GM12878 (cell line): Measurements from ENCODE around the gene FAM184B. TPM values are rescaled to one million over a fixed set of nuclear protein-coding genes. Genes with fewer than 3 reads are reported as not detected.

Experiments
- ATAC-seq: fragments of 200-7000 bp; cut with Tn5 transposase; 3 replicates; pipeline ENCODE4 v1.9.1; 2020; ENCODE audit warnings: mild to moderate bottlenecking, moderate library complexity
- BruUV-seq: library from RNA; stranded (reverse); fragments of 400-500 nt; replicated peaks from 2 replicates; lab custom pipeline; 2021; lab: Mats Ljungman, UMichigan
- CTCF ChIA-PET: fragments of 300-600 bp; sonication (Branson Sonifier 250); formaldehyde crosslinking; extraction: SDS; loops from one replicate; lab custom pipeline; 2021; ENCODE audit warnings: inconsistent platforms; lab: Yijun Ruan, JAX
- POLR2A ChIA-PET: fragments of 350-600 bp; formaldehyde crosslinking; extraction: SDS; loops from one replicate; lab custom pipeline; 2021; ENCODE audit warnings: inconsistent platforms; lab: Charles Lee
- RAD21 ChIA-PET: fragments of 300-600 bp; sonication (Branson Sonifier 250); formaldehyde crosslinking; loops from one replicate; lab custom pipeline; 2023; ENCODE audit warnings: antibody characterized with exemption; ENCODE audit not compliant: unreplicated experiment; lab: Charles Lee
- SMC1A ChIA-PET: fragments of 300-600 bp; sonication (Branson Sonifier 250); formaldehyde crosslinking; loops from one replicate; lab custom pipeline; 2023; ENCODE audit not compliant: unreplicated experiment, uncharacterized antibody; lab: Charles Lee
- DNase-seq: peaks from one replicate; pipeline ENCODE4 v3.0.0-alpha.2; 2011; ENCODE audit warnings: low read depth, low spot score
- FAIRE-seq: peaks from 3 replicates; lab custom pipeline; 2011; peaks lifted over from hg19 to GRCh38; lab: Jason Lieb, UNC
- H2AFZ ChIP-seq: 2 replicates; pipeline ENCODE4 v1.6.0; 2011; ENCODE audit warnings: low read depth, low read length, control low read depth; ENCODE audit not compliant: control insufficient read depth
- H3K27ac ChIP-seq: 2 replicates; pipeline ENCODE4 v1.5.1; 2011; ENCODE audit warnings: control low read depth; ENCODE audit not compliant: control insufficient read depth, insufficient read depth
- H3K27me3 ChIP-seq, 2 experiments: replicated peaks in 1 of 2; 2 replicates each; pipeline versions ENCODE4 v1.6.0 to v1.6.1; 2011; ENCODE audit warnings: low read length in 1 of 2; ENCODE audit not compliant: control insufficient read depth in 2 of 2, insufficient read depth in 2 of 2
- H3K36me3 ChIP-seq, 2 experiments: 2 replicates each; pipeline ENCODE4 v1.5.1; 2011; ENCODE audit warnings: low read length in 1 of 2; ENCODE audit not compliant: control insufficient read depth in 2 of 2, insufficient read depth in 2 of 2
- H3K4me1 ChIP-seq: 2 replicates; pipeline ENCODE4 v1.6.1; 2011; ENCODE audit warnings: mild to moderate bottlenecking, low read length, moderate library complexity, mixed read lengths; ENCODE audit not compliant: control insufficient read depth, insufficient read depth
- H3K4me2 ChIP-seq: 2 replicates; pipeline ENCODE4 v1.6.0; 2011; ENCODE audit warnings: control low read depth; ENCODE audit not compliant: control insufficient read depth, insufficient read depth
- H3K4me3 ChIP-seq: fragments of 200-600 bp; sonication (generic); 2 replicates; pipeline ENCODE4 v1.5.1; 2016
- H3K79me2 ChIP-seq: 2 replicates; pipeline ENCODE4 v1.6.0; 2011; ENCODE audit warnings: low read length; ENCODE audit not compliant: control insufficient read depth, insufficient read depth
- H3K9ac ChIP-seq: 2 replicates; pipeline ENCODE4 v1.8.0; 2011; ENCODE audit warnings: low read length, control low read depth, mixed read lengths; ENCODE audit not compliant: control insufficient read depth, insufficient read depth
- H3K9me3 ChIP-seq: replicated peaks from 3 replicates; pipeline ENCODE4 v1.5.1; 2011; ENCODE audit warnings: mild to moderate bottlenecking, low read length; ENCODE audit not compliant: control insufficient read depth, insufficient read depth
- H4K20me1 ChIP-seq: 2 replicates; pipeline ENCODE4 v1.6.0; 2011; ENCODE audit not compliant: control insufficient read depth, insufficient read depth
- ASH2L ChIP-seq: fragments of 300-600, 200-600 bp; sonication (generic); IDR thresholded peaks from 2 replicates; pipeline ENCODE4 v1.6.1; 2017; ENCODE audit warnings: low read depth, mild to moderate bottlenecking, borderline replicate concordance
- ATF2 ChIP-seq: IDR thresholded peaks from 2 replicates; pipeline ENCODE4 v1.6.1; 2012; ENCODE audit warnings: low read length, inconsistent platforms
- BCLAF1 ChIP-seq: fragments of 450-650 bp; IDR thresholded peaks from 2 replicates; pipeline ENCODE4 v1.6.1; 2017; ENCODE audit warnings: antibody characterized with exemption, mild to moderate bottlenecking, moderate library complexity
- EZH2 ChIP-seq: IDR thresholded peaks from 2 replicates; pipeline ENCODE4 v1.6.1; 2012; ENCODE audit warnings: low read depth, mild to moderate bottlenecking, control low read depth, inconsistent platforms, low read length, borderline replicate concordance; ENCODE audit not compliant: control insufficient read depth
- FOS ChIP-seq: IDR thresholded peaks from 3 replicates; pipeline ENCODE4 v1.6.1; 2011; ENCODE audit warnings: borderline replicate concordance; ENCODE audit not compliant: insufficient read length; ENCODE audit errors: extremely low read depth
- HDAC2 ChIP-seq: fragments of 200-600 bp; sonication (generic); IDR thresholded peaks from 2 replicates; pipeline ENCODE4 v1.6.1; 2017
- HSF1 ChIP-seq: fragments of 150-350 bp; IDR thresholded peaks from 2 replicates; pipeline ENCODE4 v1.6.1; 2014; ENCODE audit warnings: mild to moderate bottlenecking, low read depth, low read length
- IKZF2 ChIP-seq, 2 experiments: fragments of 450-650 bp; IDR thresholded peaks; 2 replicates each; pipeline ENCODE4 v1.6.1; 2017; ENCODE audit warnings: mild to moderate bottlenecking in 2 of 2, moderate library complexity in 2 of 2
- IRF5 ChIP-seq: fragments of 450-650 bp; IDR thresholded peaks from 2 replicates; pipeline ENCODE4 v1.6.1; 2017; ENCODE audit warnings: borderline replicate concordance
- KLF5 ChIP-seq: fragments of 450-650 bp; IDR thresholded peaks from 2 replicates; pipeline ENCODE4 v1.6.1; 2014; ENCODE audit warnings: mild to moderate bottlenecking; ENCODE audit not compliant: partially characterized antibody
- NBN ChIP-seq: fragments of 450-650 bp; IDR thresholded peaks from 2 replicates; pipeline ENCODE4 v1.6.1; 2016
- POLR2A ChIP-seq: IDR thresholded peaks from 2 replicates; pipeline ENCODE4 v1.6.1; 2011; ENCODE audit warnings: low read depth, mild to moderate bottlenecking, low read length
- SRF ChIP-seq, 2 experiments: IDR thresholded peaks; 2 replicates each; pipeline ENCODE4 v1.6.1; 2011; ENCODE audit warnings: low read depth in 2 of 2, low read length in 2 of 2, mild to moderate bottlenecking in 1 of 2, moderate library complexity in 1 of 2
- TCF3 ChIP-seq: IDR thresholded peaks from 2 replicates; pipeline ENCODE4 v1.6.1; 2012; ENCODE audit warnings: low read depth, mild to moderate bottlenecking, low read length, borderline replicate concordance; ENCODE audit not compliant: insufficient read depth
- USF2 ChIP-seq: IDR thresholded peaks from 2 replicates; pipeline ENCODE4 v1.6.1; 2011; ENCODE audit warnings: low read depth, low read length, improper control_type of control experiment, borderline replicate concordance
- ZBED1 ChIP-seq: IDR thresholded peaks from 2 replicates; pipeline ENCODE4 v1.6.1; 2016; ENCODE audit warnings: borderline replicate concordance
- ZNF384 ChIP-seq: IDR thresholded peaks from 2 replicates; pipeline ENCODE4 v1.6.1; 2012; ENCODE audit warnings: low read depth, mild to moderate bottlenecking, low read length, improper control_type of control experiment, borderline replicate concordance
- ZSCAN29 ChIP-seq: fragments of 450-650 bp; IDR thresholded peaks from 2 replicates; pipeline ENCODE4 v1.6.1; 2017; ENCODE audit warnings: mild to moderate bottlenecking, moderate library complexity
- WGBS: methylation state at CpG from one replicate; pipeline ENCODE4 v1.1.6; 2016; ENCODE audit warnings: low lambda C conversion rate; ENCODE audit not compliant: insufficient replicate concordance, insufficient coverage; ENCODE audit errors: missing lambda C conversion rate; 5-methylcytosine and 5-hydroxymethylcytosine counted together
- in situ Hi-C: fragments of 300-500 bp; cut with MboI; formaldehyde crosslinking; loops from 9 replicates; pipeline ENCODE4 v1.14.3; 2018; ENCODE audit warnings: mixed read lengths
- intact Hi-C: fragments of 100-400 bp; cut with micrococcal nuclease; formaldehyde crosslinking; loops from one replicate; pipeline ENCODE4 v1.14.2; 2022; ENCODE audit not compliant: unreplicated experiment
- polyA plus RNA-seq, 11 experiments: library from polyadenylated mRNA; depleted of rRNA in 4 of 11; unstranded in 6 of 11; stranded (reverse) in 5 of 11; fragments of >200 nt; fragmentation: Nextera tagmentation in 4 of 11; fragmentation: Illumina TruSeq in 1 of 11; extraction: Ambion mirVana in 4 of 11; extraction: Trizol in 1 of 11; gene quantifications; 1 replicate in 1 of 11; 2 replicates in 10 of 11; pipeline versions ENCODE4 v1.2.1 to v1.2.3, GENCODE V29; 2011 to 2016; ENCODE audit warnings: inconsistent platforms in 2 of 11, missing spikeins in 2 of 11, low read depth in 1 of 11
- total RNA-seq, 4 experiments: library from RNA; depleted of rRNA in 3 of 4; stranded (reverse); fragments of >200 nt in 3 of 4; fragmentation: Illumina TruSeq in 1 of 4; extraction: Trizol in 1 of 4; gene quantifications; 2 replicates each; pipeline versions ENCODE4 v1.2.1 to v1.2.3, GENCODE V29; 2013 to 2021

Gene FAM184B
- total and polyA plus RNA-seq, 10 of the 15 experiments (the other 5 are each of a cell fraction or from before 2014, with no cell fraction given), result under 0.01 TPM; not detected in 9

GRCh38 chr4:17699380-17699779, 82.0 kb downstream of the FAM184B start:
- ChIA-PET RAD21 (no interaction called here), CTCF (no interaction called here), POLR2A (no interaction called here), SMC1A (no interaction called here)
- Histone ChIP-seq H4K20me1 (no peaks in the 10 kb centered on the region), H2AFZ (no peak overlapping the region), H3K4me3 (no peak overlapping the region), H3K4me1 (no peaks in the 10 kb centered on the region), H3K4me2 (no peak overlapping the region), H3K9me3 (no peaks in the 10 kb centered on the region), H3K36me3 (no peaks in the 10 kb centered on the region), H3K27ac (no peak overlapping the region), H3K27me3 (no peaks in the 10 kb centered on the region), H3K9ac (no peak overlapping the region), H3K79me2 (no peaks in the 10 kb centered on the region)
- in situ Hi-C loops (no loop called here), intact Hi-C loops (no loop called here)
- no peak for ATAC-seq
- DNase-seq, result no peak
- FAIRE-seq, result no peak
- 76% methylated on average over 2 of the region's 2 CpGs for WGBS
- TF ChIP-seq HDAC2 (no peak), BCLAF1 (no peak), FOS (no peak), IRF5 (no peak), IKZF2 (IDR thresholded peaks at IDR 0.05) (no peak), ASH2L (no peak), ZSCAN29 (no peak), ZNF384 (no peak), USF2 (no peak), ZBED1 (no peak), NBN (no peak), ATF2 (no peak), TCF3 (no peak), KLF5 (no peak), EZH2 (no peak), POLR2A (no peak), SRF (IDR thresholded peaks at IDR 0.05; ENCODE audit: low read depth in 2 of 2, low read length in 2 of 2) (no peak), HSF1 (no peak)
- BruUV-seq, result no TSS peak
